ENCODE results near the gene ZNHIT2. TPM values are rescaled to one million over a fixed set of nuclear protein-coding genes. Genes with fewer than 3 reads are reported as not detected.

The ZNHIT2 gene
- total and polyA plus RNA-seq, 2 of the 8 experiments (the other 6 are each of a cell fraction or from before 2014, with no cell fraction given), result 13.0 to 16.1 TPM

DNA sequence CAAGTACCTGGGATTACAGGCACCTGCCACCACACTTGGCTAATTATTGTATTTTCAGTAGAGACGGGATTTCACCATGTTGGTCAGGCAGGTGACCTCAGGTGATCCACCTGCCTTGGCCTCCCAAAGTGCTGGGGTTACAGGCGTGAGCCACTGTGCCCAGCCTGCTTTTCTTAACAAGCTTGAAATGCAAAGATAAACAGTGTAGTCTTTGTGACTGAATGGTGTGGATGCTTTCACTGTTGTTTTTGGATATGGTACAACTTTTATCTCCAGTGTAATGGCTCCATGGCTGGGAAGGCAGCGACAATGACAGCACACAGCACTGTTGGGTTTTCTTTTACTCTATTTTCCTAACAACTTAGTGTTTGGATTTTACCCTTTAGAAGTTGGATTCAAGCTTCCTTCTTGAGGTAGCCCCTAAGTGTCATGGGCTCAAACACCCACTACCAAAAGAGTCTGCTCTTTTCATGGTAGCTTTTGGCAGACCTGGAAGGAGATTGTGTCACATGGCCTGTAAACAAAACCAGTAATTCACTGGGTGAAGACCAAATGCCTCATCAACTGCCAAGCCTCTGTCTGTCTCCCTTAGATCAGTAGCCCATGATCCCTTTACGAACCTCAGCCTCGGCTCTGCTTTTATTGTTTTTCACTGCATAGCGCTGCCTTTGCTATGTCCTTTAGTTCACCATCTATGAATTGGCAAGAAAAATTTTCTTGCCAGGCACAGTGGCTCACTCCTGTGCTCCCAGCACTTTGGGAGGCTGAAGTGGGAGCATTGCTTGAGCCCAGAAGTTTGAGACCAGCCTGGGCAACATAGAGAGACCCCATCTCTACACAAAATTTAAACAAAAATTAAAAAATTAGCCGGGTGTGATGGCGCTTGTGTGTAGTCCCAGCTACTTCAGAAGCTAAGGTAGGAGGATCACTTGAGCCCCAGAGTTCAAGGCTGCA, 15.1 kb downstream of the ZNHIT2 start:
- H3K4ac ChIP-seq (replicated peaks; ENCODE audit: insufficient read length, low read depth, low read length), result no peak overlapping the region
- peaks cover 0 to 6% of the 10 kb centered on the region in 2 experiments; a peak in 1 of 4 replicates for H3K79me2 ChIP-seq (ENCODE audit: control insufficient read depth in 1 of 2, insufficient read depth in 2 of 2, low read length in 2 of 2)
- no peak overlapping the region for H2BK12ac ChIP-seq (ENCODE audit: low read depth, low read length)
- no peak overlapping the region for H4K8ac ChIP-seq (ENCODE audit: extremely low read depth, insufficient read depth, low read length)
- H3K4me3 ChIP-seq (ENCODE audit: extremely low read depth in 1 of 4, insufficient read depth in 2 of 4, low read depth in 3 of 4, low read length in 4 of 4), result no peak overlapping the region
- no peak overlapping the region for H3K27ac ChIP-seq (ENCODE audit: low read depth, low read length)
- TF ChIP-seq USF2 (IDR thresholded peaks at IDR 0.05; ENCODE audit: low read length) (no peak), EZH2 (IDR thresholded peaks at IDR 0.05; ENCODE audit: low read depth, low read length, severe bottlenecking) (no peak), POU5F1 (IDR thresholded peaks at IDR 0.05; ENCODE audit: low read depth, low read length) (no peak), ASH2L (IDR thresholded peaks at IDR 0.05; ENCODE audit: low read length) (no peak), RAD21 (IDR thresholded peaks at IDR 0.05 in 1 of 2, conservative IDR thresholded peaks at IDR 0.05 in 1 of 2; ENCODE audit: low read depth in 2 of 2, low read length in 2 of 2) (no peak), CBX8 (IDR thresholded peaks at IDR 0.05; ENCODE audit: borderline replicate concordance, low read depth, low read length) (no peak), MAX (IDR thresholded peaks at IDR 0.05) (no peak), YY1 (IDR thresholded peaks at IDR 0.05; ENCODE audit: low read depth, low read length) (no peak), SAP30 (IDR thresholded peaks at IDR 0.05; ENCODE audit: insufficient read depth, insufficient replicate concordance, low read length) (no peak)
- no peak overlapping the region for H4K91ac ChIP-seq (replicated peaks; ENCODE audit: insufficient read length, low read length)
- CTCF ChIA-PET (ENCODE audit: partially characterized antibody), result interaction anchor here (1.0 to 1.8 kb wide), 7 partner anchors 8 to 57 kb away, joined by 3 to 11 read pairs (median 3); partner anchors contain the start of genes TM7SF2 and ZNHIT2
- no peak overlapping the region for H3K9ac ChIP-seq (replicated peaks in 1 of 4; ENCODE audit: extremely low read depth in 1 of 4, low read depth in 3 of 4, low read length in 3 of 4)
- H4K5ac ChIP-seq (ENCODE audit: insufficient read length, low read depth, low read length), result no peak overlapping the region
- no peaks in the 10 kb centered on the region for H3K4me1 ChIP-seq (replicated peaks in 1 of 4; ENCODE audit: control insufficient read depth in 3 of 4, insufficient read depth in 4 of 4, low read length in 3 of 4)
- H2BK120ac ChIP-seq (replicated peaks; ENCODE audit: low read depth, low read length), result no peak overlapping the region
- H3K56ac ChIP-seq (replicated peaks; ENCODE audit: insufficient read length, low read depth, low read length), result no peak overlapping the region
- POLR2A ChIA-PET (ENCODE audit: partially characterized antibody), result interaction anchor here (1.2 to 3.7 kb wide), 9 partner anchors 10 to 30 kb away, joined by 3 to 31 read pairs (median 5); partner anchors contain the start of genes FAU, MRPL49, TM7SF2 and ZNHIT2
- FAIRE-seq (no peak), DNase-seq (ENCODE audit: low read depth in 1 of 2, low spot score in 2 of 2) (no peak)
- no peak overlapping the region for H3K14ac ChIP-seq (ENCODE audit: insufficient read length)
- no peaks in the 10 kb centered on the region for H3K23me2 ChIP-seq (ENCODE audit: low read depth, low read length)
- H3K9me3 ChIP-seq (ENCODE audit: insufficient read depth in 2 of 2, low read depth in 1 of 2, low read length in 1 of 2), result no peaks in the 10 kb centered on the region
- 89% methylated on average over 8 of the region's 8 CpGs; no CpG with 5 or more reads in 1 of the 2 experiments for WGBS, 2 experiments (ENCODE audit: extremely low coverage in 1 of 2, insufficient coverage in 1 of 2, insufficient read length in 1 of 2, insufficient replicate concordance in 2 of 2, low coverage in 1 of 2, low lambda C conversion rate in 2 of 2, missing lambda C conversion rate in 1 of 2)
- no peak overlapping the region for H2BK20ac ChIP-seq (ENCODE audit: low read length)
- peaks cover 5% of the 10 kb centered on the region; the same call in 1 of the 2 replicates for H3K79me1 ChIP-seq (ENCODE audit: low read depth, low read length)
- H2BK5ac ChIP-seq (ENCODE audit: low read depth, low read length), result no peak overlapping the region
- H3K18ac ChIP-seq (ENCODE audit: extremely low read depth, low read length), result no peak overlapping the region
- peaks cover 0 to 3% (median under 1%) of the 10 kb centered on the region in 4 experiments; a peak in 2 of 8 replicates for H3K36me3 ChIP-seq (ENCODE audit: control insufficient read depth in 2 of 4, insufficient read depth in 4 of 4, low read length in 3 of 4)
- no peak overlapping the region for H3K4me2 ChIP-seq (ENCODE audit: insufficient read depth in 1 of 2, low read depth in 2 of 2, low read length in 2 of 2)
- H2AFZ ChIP-seq (ENCODE audit: low read length), result no peak overlapping the region
- H2BK15ac ChIP-seq (ENCODE audit: low read length), result no peak overlapping the region
- no peak overlapping the region for H3K23ac ChIP-seq (ENCODE audit: insufficient read length)
- H3K27me3 ChIP-seq (replicated peaks in 1 of 4; ENCODE audit: control insufficient read depth in 3 of 4, extremely low read depth in 1 of 4, insufficient read depth in 3 of 4, low read length in 3 of 4), result no peaks in the 10 kb centered on the region
- peaks cover 0 to 8% of the 10 kb centered on the region in 2 experiments for H4K20me1 ChIP-seq (replicated peaks in 1 of 2; ENCODE audit: control insufficient read depth in 1 of 2, insufficient read depth in 2 of 2, low read length in 2 of 2)
- H2AK5ac ChIP-seq (ENCODE audit: low read depth, low read length), result no peak overlapping the region
